IPS-18c (cell line): ENCODE measurements around the gene SOX30.

Source experiments
- H3K4me3 ChIP-seq: 2 replicates; pipeline ENCODE4 v1.7.0; 2013; ENCODE audit warnings: low read depth, mild to moderate bottlenecking, low read length, moderate library complexity; ENCODE audit not compliant: insufficient read depth
- H3K9me3 ChIP-seq: one replicate; pipeline ENCODE4 v1.6.1; 2013; ENCODE audit warnings: mild to moderate bottlenecking, low read length, moderate library complexity; ENCODE audit not compliant: control insufficient read depth, insufficient read depth

The SOX30 gene

DNA sequence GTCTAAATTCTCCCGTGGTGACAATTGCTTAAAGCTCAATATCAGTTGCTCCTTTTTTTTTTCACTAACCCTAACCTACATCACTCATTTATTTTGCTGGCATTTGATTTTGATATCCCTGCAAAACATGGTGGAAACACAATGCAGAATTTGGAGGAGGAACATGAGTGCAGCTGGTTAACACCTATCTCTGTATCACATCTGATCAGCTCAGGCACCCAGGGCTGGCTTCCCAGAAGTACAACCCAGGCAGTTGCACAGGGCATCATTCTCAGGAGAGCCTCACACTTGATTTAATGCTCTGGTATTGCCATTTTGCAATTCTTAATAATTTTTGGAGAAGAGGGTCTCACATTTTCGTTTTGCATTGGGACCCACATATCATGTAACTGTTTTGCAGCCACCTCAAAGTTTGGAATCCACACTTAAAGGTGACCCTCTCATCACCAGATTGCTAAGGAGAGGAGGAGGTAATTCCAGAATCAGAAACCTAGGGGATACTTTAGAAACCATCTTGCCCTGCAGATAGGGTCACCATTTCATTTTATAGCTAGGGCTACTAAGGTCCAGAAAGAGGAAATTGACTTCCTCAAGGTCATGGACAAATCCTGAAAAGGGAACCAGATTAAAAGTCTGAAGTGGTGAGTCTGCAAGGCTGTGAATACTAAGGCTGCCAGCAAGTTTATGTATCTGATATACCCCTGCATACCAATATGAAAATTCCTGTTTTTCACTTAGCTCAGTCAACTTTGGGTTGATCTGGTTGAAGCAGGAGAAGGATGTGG, 57.4 kb downstream of the SOX30 start:
- H3K9me3 ChIP-seq, result no peaks in the 10 kb centered on the region
- no peak overlapping the region for H3K4me3 ChIP-seq

DNA sequence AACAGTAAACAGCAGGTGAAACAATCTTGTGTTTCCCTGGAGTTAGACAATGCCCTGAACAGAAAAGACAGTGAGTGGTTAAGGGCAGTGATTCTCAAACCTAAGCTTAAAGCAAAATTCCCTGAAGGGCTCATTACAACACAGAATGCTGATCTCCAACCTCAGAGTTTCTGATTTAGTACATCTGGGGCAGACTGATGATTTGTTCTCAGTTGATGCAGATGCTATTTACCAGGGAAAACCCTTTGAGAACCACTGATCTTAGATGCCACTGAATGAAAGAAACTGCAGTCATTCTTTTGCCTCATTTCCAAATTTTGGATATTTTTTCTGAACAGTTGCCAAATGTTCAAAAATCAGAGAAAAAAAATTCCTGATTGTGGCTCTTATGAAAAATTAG, 58.0 kb downstream of the SOX30 start:
- H3K9me3 ChIP-seq, result no peaks in the 10 kb centered on the region
- no peak overlapping the region for H3K4me3 ChIP-seq

DNA sequence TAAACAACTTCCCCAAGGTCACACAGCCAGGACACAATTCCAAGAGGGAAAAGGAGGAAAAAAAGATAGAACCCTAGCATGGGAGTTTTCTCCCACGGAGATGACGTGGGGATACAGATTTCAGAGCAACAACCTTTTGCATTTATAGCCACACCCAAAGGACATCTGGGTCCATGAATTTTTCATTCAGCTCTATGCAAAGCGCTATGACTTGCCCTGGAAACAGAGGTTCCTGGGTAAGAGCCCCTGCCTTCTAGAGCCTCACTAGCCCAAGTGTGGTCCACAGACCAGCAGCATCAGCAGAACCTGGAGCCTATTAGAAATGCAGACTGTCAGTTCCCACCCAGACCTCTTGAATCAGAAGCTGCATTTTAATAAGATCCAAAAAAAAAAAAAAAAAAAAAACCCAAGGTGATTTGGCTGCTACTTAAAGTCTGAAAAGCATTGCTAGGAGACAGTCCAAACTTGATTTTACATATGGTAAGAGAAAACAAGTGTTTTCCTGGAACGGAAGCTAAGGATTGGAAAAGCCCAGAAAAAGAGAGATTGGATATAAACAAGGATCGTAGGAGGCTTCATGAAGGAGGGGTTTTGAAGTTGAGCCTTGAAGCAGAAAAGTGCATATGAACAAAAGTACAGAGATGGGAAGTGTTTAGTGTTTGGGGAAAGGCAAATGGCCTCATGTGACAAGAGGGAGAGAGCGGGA, 59.0 kb downstream of the SOX30 start:
- H3K4me3 ChIP-seq, result no peak overlapping the region
- H3K9me3 ChIP-seq, result no peaks in the 10 kb centered on the region

DNA sequence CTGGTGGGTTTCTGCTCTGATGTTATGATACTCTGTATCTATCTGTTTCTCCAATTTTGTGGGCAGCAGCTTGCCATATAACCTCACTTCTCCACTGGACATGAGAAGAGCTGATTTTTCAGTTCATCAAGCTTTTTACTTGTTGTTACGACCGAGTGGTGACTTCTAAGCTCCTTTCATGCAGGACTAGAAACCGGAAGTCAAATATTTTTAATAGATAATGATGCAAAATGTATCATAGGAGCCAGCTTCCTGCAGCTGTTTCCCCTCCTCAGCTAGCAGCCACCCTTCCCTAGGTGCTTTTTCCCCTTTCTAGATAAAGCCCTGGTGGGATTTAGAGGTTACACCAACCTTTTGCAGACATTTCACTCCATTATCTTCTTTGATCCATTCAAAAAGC, 59.6 kb downstream of the SOX30 start:
- Histone ChIP-seq H3K9me3 (no peaks in the 10 kb centered on the region), H3K4me3 (no peak overlapping the region)

DNA sequence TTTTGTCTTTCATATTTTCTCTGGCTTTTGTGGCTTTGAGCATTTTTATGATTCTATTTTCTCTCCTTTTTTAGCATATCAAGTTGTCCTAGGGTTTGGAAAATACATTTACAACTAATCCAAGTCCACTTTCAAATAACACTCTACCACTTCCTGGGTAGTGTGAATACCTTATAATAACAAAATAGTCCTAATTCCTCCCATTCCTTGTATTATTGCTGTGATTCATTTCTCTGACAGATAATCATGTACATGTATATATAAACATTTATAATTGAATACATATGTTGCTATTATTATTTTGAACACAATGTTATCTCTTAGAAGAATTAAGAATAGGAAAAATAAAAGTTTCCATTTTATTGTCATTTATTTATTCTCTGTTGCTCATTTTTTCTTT, 61.8 kb downstream of the SOX30 start:
- H3K9me3 ChIP-seq, result no peaks in the 10 kb centered on the region

DNA sequence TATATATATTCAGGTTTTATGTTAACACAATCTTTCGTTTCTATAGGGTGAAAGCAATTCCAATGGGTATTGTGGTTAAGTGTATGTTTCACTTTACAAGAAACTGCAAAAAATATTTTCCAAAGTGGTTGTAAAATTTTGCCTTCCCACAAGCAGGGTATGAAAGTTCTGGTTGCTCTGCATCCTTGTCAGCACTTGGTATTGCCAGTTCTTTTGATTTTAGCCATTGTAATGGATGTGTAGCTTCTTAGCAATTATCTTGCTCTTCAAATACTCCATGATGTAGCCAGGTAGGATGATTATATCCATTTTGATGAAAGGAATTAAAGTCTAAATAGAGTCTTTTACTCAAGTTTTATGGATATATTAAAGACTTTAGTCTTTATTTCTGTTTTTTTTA, 67.6 kb downstream of the SOX30 start:
- H3K9me3 ChIP-seq, result no peaks in the 10 kb centered on the region
- no peak overlapping the region for H3K4me3 ChIP-seq

More for the DNA sequence above, 61.8 kb downstream of the SOX30 start:
- H3K4me3 ChIP-seq, result no peak overlapping the region

- Histone ChIP-seq H3K4me3 (no peak overlapping the region), H3K9me3 (no peaks in the 10 kb centered on the region)
Measured at GRCh38 chr5:157582731-157583620, 69.3 kb downstream of the SOX30 start.

- no peak overlapping the region for H3K4me3 ChIP-seq
- no peaks in the 10 kb centered on the region for H3K9me3 ChIP-seq
Measured at GRCh38 chr5:157581901-157582300, 70.3 kb downstream of the SOX30 start.

GRCh38 chr5:157578079-157578780, 74.0 kb downstream of the SOX30 start:
- Histone ChIP-seq H3K4me3 (no peak overlapping the region), H3K9me3 (no peaks in the 10 kb centered on the region)

- H3K4me3 ChIP-seq, result no peak overlapping the region
- no peaks in the 10 kb centered on the region for H3K9me3 ChIP-seq
Measured at GRCh38 chr5:157576678-157577077, 75.6 kb downstream of the SOX30 start.
